GM19452 (cell line): Measurements from ENCODE around the gene DUSP16.
"Not testable (repeated sequence)": the region's sequence is repeated elsewhere in the genome, so short reads cannot be mapped to it uniquely, and the experiment has no call there.

Source experiments
- ATAC-seq: cut with Tn5 transposase; IDR thresholded peaks from one replicate; pipeline ENCODE4 v1.9.1; 2021; ENCODE audit not compliant: unreplicated experiment

DUSP16 gene

DNA sequence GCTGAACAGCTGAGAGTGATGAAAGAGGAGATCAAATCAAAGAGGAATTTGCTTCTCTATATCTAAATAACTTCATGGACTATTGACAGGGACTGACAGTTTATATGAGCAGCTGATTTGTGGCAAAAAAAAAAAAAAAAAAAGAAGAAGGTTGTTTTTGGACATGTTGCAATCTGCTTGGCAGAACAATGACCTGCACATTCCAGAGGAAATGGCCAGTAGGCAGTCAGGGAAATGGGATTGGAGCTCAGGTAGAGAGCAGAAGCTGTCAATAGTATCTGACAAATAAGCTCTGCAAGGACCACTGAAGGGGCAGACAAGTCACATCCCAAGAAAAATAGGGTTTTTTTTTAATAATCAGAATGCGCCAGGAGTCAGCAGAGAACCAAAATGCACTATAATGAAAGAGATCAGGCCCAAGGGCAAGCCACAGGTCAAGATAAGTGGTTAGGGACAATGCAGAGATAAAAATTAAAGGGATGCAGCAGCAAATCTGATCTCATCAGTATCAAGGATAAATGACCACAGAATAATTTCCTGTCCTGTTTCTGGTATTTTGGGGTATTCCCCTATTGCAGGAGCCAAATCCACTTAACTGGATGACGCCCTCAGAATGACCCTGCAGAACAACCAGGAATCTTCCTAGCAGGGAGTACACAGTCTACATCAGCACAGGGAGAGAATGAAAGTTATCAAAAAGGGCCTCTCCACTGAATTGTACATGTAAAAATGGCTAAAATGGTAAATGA lies 22.6 kb upstream of the DUSP16 start:
- ATAC-seq = no peak

DNA sequence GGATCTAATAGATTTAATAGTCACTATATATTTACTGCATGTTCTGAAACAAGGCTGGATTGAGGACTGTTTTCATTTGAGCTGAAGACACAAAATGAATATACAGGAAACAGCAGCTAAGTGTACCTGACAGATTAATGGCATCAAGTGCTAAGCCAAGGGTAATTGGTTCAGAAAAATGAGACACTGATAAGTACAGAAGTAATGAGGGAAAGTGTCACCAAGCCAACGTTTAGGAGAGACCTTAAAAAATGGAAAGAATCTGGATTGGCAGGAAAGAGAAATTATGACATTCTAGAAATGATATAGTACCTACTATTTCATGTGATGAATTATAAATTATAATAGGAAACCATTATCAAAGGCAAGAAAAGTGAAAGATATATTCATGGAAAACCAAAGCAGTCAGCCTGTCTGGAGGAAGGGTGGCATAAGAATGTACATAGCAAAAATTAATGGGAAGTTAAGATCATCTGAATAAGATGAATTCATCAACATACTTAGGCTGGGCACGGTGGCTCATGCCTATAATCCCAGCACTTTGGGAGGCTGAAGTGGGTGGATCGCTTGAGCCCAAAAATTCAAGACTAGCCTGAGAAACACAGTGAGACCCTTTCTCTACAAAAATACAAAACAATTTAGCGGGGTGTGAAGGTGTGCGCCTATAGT lies 21.0 kb upstream of the DUSP16 start:
- no peak for ATAC-seq

DNA sequence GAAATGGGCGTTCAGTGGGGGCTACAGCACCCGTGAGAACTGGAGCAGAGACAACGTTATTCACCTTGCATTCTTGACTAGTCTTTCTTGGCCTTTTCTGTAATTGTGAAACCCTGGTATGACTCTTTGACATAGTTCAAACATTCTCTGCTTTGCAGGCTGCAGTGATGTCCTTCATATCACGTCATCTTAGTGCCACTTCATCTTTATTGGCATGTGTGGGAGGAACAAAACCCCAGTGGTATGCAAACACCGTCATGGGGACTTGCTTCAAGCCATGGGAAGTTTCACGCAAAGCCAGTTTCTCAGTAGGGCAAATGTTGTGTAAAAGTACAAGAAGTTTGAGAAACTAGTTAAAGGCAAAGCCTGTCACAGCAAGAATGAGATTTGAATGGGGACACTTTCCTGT lies 20.2 kb upstream of the DUSP16 start:
- peak; percentile 93 for ATAC-seq

DNA sequence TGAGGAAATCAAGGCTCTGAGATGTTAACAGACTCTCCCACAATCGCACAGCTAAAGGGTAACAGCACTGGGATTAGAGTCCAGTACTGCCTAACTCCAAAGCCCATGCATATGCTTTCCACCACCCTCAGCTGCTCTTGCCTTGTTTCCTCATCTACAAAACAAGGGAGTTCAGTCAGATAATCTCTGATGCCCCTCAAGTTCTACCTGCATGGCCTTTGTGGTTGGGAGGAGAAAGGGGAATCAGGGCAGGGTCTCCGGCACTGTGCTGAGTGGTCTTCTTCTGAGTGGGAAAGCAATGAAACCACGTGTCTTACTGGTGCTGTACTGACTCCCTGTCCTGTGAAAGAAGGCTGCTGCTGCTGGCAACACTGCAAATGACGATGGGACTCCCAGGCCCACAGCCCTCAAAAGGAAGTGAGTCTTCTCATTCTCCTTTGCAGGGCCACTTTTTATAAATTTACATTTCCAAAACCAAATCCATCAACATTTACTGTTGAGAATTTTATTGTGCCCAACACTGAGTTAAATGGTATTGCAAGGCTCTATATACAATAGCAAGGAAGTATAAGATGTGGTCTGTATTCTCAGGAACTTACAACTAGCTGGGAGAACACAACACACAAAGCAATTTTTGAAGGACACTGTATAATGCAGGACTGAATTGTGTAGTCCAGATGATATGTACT lies 19.7 kb upstream of the DUSP16 start:
- ATAC-seq = peak; percentile 43

DNA sequence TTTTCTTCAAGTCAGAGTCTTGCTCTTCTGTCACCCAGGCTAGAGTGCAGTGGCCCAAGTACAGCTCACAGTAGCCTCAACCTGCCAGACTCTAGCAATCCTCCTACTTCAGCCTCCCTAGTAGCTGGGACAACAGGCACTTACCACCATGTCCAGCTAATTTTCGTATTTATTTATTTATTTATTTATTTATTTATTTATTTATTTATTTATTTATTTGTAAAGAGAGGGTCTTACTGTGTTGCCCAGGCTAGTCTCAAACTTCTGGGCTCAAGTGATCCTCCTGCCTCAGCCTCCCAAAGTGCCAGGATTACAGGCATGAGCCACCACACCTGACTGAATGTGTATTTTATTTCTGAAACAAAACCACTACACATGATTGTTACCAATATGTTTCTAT lies 18.1 kb upstream of the DUSP16 start:
- ATAC-seq = not testable (repeated sequence)

DNA sequence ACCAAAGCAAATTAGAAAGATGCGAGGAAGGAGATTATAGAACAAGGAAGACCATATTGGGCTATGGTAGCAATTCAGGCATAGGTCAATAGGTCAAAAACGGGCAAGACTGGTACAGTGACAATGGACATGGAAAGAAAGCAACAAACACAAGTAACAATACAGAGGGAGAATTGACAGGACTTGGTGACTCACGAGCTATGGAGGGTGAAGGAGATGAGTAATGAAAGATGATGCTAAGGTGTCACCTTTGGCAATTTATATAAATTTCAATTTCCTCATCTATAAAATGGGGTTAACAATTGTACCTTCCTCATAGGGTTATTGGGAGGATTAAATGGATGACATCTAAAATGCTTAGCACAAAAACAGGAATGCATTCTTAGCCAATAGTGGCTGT lies 15.1 kb upstream of the DUSP16 start:
- no peak for ATAC-seq

DNA sequence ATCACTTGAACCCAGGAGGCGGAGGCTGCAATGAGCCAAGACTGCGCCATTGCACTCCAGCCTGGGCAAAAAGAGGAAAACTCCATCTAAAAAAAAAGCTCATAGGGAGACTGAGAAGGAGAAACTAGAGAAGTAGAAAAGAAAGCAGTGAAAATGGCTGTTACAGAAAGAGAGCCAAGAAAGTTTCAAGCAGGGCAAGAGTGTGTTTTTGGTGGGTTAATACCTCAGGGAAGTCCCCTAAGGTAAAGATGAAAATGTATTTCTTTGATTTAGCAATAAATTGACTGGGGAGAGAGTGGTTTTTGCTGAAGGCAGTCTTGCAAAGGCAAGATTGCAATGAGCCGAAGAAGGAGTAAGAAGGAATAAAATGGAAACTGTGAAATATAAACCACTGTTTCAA lies 10.0 kb upstream of the DUSP16 start:
- no peak for ATAC-seq

DNA sequence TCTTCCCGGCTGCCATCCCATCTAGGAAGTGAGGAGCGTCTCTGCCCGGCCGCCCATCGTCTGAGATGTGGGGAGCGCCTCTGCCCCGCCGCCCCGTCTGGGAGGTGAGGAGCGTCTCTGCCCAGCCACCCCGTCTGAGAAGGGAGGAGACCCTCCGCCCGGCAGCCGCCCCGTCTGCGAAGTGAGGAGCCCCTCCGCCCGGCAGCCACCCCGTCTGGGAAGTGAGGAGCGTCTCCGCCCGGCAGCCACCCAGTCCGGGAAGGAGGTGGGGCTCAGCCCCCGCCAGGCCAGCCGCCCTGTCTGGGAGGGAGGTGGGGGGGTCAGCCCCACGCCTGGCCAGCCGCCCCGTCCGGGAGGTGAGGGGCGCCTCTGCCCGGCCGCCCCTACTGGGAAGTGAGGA lies 3.3 kb upstream of the DUSP16 start:
- not testable (repeated sequence) for ATAC-seq

DNA sequence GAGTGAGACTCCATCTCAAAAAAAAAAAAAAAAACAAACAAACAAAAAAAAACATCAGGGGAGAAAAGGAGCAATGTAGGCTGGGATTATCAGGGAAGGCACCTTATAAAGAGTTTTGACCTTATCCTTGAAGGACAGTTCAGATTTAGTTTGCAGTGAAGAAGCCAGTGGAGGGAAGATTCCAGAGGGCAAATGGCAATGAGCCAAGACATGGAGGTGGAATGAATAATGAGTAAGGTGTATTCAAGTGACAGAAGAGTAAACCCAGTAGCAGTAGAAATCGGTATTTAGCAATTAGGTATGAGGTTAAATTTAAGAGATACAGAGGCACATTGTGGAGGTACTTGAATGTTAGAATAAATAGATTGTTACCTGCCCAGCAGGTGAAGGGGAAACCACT lies 2.2 kb upstream of the DUSP16 start:
- no peak for ATAC-seq

DNA sequence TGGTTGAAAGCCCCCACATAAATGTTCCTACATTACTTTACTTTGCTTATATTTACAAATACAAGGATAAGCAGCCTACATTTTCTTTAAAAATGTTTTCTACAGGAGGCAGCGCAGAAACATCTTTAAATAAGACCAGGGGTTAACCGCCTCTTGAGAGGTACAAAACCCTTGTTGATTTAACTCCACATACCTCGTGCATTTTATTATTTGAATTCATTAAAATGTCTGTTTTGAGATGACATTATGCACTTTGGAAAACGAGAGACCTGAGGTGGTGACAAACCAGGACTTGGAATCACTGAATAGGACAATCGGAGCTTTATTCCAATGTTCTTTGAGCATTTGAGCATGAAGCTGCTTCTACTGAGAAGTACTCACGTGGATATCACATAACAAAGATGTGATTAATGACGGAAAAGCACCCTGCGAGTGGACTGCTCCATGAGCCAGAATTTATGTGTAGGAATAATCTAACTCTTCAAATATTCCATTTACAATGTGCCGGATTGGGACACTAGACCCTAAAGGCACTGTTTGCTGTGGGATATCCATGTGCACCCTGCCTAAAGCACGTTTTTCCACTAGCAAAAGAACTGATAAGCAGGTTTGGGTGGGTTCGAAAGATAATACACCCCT lies 746 bp upstream of the DUSP16 start:
- no peak for ATAC-seq

DNA sequence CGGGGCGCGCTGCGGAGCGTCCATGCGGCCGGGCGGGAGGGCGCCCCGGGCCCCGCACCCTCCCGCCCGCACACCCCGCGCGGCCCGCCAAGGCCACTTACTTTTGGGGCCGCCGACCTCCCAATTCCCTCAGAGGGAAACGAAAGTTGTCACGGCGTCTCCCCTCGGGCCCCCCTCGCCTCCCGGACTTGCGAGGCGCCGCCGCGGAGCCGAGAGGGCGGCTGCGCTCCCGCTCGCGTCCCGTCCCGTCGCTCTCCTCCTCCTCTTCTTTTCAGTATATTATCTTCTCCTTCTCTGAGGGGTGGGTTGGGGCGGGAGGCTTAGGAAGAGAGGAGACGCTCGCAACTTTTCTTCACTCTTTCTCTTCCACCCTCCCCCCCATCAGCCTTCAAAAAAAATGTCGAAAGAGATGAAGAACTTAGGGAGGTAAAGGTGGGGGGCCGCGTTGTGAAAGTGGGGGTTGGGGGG lies 613 bp downstream of the DUSP16 start:
- no peak for ATAC-seq

DNA sequence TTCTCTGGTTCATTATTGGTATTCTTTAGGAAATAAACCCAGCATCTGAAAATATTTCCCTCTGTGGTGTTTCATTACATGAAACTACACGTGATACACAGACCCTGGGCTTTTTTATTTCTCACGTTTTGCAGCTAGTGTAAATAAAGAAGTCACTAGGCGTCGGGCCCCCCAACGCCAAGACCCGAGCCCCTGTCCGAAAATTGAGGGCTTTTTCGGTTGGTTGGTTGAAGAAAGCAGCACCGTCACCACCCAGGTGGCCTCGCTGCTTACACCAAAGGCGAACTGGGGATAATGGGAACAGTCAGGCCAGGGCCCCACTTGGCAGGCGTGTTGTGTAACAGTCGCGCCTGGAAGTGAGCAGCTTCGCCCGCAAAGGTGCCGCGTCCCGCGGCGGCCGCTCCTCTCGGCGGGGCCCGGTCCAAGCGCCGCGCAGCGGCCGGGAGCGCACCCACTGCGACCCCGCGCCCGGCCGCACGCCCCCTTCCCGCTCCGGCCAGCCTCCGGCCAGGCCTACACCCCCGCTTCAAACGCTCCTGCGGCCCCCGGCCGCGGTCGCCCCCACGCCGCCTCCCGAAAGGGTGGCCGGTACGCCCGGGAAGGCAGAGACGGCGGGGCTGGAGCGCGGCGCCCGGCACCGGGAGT lies 1.2 kb downstream of the DUSP16 start:
- ATAC-seq = no peak

DNA sequence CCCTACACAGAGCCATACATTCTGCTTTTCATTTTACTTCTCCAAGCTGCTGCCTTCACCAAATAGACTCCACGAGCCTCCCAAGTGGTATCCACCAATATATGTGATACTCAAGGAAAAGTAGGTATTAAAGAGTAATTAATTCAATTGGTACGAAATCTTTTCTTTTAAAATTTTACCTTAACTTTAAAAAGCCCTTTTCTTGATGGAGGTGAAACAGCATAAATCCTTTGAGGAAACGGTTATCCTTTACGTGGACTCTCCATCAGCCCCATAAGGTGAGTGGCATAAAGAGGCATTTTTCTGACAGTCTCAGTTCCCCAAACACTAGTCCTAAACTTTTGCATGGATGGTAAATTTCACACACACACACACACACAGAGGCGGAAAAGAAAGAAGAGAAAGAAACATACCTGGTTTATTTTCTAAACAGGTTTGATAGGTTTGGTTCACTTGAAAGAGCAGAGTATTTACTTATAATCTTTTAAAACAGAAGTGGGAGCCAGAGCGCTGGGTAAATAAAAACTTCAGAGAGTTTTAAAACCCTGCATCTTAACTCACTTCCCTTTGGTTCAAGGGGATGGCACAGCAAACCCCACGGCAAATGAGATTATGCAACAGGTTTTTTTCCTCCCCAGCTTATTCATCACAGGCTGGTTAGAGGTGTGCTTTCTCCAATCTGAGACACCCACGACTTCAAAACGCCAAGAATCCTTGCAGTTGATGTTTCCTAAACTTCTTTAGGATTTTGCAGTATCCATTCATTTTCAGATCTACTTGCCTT lies 1.9 kb downstream of the DUSP16 start:
- ATAC-seq = no peak

DNA sequence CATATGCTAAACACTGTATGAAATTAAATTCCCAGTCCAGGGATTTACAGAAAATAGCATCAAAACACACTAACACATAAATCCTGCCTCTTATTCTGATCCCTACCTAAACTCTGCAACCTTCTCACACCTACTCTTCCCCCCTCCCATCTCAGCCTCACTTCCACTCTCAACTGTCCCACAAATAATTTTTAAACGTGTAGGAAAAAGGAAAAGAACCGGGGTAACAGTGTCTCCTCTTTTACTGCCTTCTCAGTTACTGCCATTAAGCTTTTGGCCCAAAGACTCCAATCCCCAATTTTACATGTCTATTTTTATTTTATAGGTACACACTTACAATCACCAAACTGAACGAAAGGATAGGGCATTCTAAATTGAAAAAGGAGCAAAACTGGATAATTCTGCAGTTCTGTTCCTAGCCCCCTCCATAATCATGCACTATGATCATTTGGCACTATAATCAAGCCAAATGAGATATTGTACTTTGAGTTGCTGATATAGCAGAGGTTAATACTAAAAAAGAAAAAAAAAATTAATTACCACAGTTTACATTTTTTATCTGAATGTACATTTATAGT lies 2.9 kb downstream of the DUSP16 start:
- no peak for ATAC-seq

DNA sequence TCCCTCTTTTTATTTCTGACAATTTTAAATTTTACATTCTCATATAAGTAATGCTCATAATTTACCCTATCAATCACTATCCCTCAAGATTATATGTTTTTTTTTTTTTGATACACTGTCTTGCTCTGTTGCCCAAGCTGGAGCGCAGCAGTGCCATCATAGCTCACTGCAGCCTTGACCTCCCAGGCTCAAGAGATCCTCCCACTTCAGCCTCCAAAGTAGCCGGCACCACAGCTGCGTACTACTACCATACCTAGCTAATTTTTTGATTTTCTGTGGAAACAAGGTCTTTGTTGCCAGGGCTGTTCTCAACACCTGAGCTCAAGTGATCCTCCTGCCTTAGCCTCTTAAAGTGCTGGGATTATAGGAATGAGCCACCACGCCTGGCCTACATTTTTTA lies 4.4 kb downstream of the DUSP16 start:
- no peak for ATAC-seq

DNA sequence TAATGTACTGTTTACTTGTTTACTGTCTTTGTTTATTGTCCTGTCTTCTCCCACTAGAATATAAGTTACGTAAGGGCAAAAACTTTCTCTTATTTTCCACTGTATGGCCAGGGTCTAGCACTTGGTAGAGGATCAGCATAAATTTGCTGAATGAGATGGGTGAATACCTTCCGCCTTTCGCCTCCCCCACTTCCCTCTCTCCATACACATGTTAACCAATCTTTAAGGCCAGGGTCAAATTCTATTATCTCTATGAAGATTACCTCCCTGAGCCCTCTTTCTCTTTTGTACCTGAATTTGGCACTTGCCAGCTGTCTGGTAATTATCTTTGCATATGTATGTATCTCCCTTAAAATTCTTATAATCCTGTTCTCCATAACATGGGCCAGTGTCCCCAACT lies 4.9 kb downstream of the DUSP16 start:
- no peak for ATAC-seq

DNA sequence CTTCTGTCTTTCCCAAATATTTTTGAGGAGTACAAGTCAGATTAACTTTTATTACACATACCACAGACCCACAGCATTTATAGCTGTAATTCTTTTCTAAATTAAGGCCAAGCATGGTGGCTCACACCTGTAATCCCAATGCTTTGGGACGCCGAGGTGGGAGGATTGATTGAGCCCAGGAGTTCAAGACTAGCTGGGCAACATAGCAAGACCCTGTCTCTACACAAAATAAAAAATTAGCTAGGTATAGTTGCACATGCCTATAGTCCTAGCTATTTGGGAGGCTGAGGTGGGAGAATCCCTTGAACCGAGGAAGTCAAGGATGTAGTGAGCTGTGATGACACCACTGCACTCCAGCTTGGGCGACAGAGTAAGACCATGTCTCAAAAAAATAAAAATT lies 7.0 kb downstream of the DUSP16 start:
- no peak for ATAC-seq

DNA sequence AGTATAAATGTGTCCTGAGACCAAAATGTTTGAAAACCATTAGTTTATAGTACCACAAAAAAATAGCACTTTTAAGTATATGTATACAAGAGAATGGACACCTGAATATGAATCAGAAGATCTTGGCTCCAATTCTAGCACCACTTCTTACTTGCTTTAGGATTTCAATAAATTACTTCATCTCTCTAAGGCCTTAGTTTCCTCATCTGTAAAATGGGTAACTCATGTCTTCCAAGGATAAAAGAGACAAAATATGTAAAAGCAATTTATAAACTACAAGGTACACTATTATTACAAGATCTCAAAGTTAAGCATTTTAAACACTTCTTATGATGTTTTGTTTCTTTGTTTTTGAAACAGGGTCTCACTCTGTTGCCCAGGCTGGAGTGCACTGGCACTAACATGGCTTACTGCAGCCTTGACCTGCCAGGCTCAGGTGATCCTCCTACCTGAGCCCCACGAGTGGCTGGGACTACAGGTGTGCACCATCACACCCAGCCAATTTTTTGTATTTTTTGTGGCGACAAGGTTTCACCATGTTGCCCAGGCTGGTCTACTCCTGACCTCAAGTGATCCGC lies 9.4 kb downstream of the DUSP16 start:
- no peak for ATAC-seq

DNA sequence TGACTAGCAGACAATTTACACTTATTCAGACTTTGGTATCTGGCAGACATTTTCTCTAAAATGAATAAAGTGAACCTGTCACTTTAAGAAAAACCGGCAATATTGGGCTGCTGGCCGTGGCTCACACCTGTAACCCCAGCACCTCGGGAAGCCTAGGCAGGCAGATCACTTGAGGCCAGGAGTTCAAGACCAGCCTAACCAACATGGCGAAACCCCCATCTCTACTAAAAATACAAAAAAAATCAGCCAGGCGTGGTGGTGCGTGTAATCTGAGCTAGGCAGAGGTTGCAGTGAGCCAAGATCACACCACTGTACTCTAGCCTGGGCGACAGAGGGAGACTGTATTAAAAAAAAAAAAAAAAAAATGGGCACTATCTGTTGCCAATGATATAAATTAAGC lies 11.5 kb downstream of the DUSP16 start:
- ATAC-seq = no peak

DNA sequence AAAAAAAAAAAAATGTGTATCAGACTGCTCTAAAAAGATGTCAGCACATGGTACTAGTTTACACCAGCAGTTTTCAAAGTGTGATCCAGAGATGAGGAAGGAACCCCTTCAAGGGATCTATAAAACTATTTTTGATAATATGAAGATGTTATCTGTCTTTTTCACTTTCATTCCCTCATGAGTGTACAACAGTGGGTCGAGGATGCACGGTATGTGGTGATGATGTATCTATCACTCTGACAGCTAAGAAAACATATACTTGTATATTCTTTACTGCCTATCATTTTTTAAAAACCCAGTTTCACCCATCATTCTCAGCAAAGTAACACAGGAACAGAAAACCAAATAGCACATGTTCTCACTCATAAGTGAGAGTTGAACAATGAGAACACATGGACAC lies 12.4 kb downstream of the DUSP16 start:
- ATAC-seq = no peak
